DMS114 treated with DMSO at 0.1 percent for 48 hours (cell line): ENCODE results near the gene SLC22A15.
"Not testable (repeated sequence)": the region's sequence is repeated elsewhere in the genome, so short reads cannot be mapped to it uniquely, and the experiment has no call there.

Source experiments
- DNase-seq: peaks from one replicate; lab custom pipeline; 2025; ENCODE audit not compliant: unreplicated experiment; lab: John Stamatoyannopoulos, UW

Gene SLC22A15

DNA sequence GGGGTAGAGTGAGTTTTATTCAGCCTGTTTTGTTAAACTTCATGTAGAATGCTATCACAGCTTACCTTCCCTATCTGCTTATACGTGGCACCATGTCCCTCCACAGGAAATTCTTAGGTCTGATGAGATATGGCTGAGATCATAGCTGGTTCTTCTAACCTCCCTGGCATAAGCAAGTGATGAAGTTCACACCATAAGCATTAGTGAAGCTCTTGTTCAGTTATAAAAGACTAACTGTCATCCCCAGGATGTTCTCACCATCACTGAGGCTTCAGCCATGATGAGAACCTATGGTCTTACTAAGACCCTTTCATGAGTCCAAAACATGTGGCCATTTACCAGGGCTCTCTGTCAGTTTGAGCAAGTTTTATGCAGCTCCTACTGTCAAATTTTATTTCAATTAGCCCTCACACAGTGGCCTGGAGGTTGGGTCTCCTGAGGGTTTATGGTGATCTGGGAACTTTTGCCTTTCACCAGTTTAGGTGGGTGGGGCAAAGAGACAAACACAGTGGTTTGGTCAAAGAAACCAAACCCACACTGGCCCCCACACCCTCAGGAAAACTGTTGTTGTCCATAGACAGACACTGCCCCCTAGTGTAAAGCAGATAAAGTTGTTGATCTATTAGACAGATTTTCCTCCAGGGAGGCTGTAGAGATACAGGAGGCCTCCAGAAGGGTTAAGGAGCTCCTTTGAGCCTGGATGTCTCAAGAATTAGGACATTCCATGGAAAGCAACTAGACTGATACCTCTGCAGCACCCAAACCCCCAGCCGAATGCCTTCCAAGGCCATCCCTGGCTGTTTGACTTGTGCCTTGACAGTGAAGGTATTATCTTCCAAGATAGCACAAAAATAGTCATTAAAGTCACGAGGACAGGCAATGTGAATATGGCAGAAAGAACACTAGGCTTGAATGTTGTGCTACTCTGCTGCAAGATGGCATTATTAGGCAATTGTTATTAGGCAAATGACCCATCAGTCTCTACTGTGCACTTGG lies 5.0 kb downstream of the SLC22A15 start:
- DNase-seq: peak; percentile 39

GRCh38 chr1:115982400-115982799 lies 6.1 kb downstream of the SLC22A15 start:
- DNase-seq: no peak

GRCh38 chr1:115983584-115983983 lies 7.3 kb downstream of the SLC22A15 start:
- DNase-seq: no peak

GRCh38 chr1:115987623-115988022 lies 11.3 kb downstream of the SLC22A15 start:
- DNase-seq: no peak

GRCh38 chr1:115988953-115989352 lies 12.6 kb downstream of the SLC22A15 start:
- no peak for DNase-seq

DNA sequence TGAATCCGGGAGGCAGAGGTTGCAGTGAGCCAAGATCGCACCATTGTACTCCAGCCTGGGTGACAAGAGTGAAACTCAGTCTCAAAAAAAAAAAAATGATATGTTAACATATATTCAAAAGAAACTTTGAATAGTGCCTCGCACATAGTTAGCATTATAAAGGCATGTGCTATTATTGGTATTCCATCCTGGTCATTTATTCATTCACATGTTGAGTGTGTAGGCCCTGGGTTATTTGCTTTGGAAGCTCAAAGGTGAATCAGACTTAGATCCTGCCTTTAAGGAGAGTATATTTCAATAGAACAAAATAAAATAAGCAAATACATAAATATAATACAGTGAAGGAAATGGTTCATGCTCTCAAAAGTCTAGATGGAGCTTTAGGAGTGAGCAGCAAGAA lies 13.4 kb downstream of the SLC22A15 start:
- DNase-seq: no peak

- no peak for DNase-seq
Measured at GRCh38 chr1:115991909-115992308, 15.6 kb downstream of the SLC22A15 start.

DNA sequence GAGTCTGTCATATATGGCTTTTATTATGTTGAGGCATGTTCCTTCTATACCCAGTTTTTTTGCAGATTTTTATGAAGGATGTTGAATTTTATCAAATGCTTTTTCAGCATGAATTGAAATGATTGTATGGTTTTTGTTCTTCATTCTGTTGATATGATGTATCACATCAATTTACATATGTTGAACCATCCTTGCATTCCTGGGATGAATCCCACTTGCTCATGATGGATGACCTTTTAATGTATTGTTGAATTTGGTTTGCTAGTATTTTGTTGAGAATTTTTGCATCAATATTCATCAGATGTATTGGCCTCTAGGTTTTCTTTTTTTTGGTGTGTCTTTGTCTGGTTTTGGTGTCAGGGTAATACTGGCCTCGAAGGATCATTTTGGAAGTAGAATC lies 21.6 kb downstream of the SLC22A15 start:
- DNase-seq: not testable (repeated sequence)

DNA sequence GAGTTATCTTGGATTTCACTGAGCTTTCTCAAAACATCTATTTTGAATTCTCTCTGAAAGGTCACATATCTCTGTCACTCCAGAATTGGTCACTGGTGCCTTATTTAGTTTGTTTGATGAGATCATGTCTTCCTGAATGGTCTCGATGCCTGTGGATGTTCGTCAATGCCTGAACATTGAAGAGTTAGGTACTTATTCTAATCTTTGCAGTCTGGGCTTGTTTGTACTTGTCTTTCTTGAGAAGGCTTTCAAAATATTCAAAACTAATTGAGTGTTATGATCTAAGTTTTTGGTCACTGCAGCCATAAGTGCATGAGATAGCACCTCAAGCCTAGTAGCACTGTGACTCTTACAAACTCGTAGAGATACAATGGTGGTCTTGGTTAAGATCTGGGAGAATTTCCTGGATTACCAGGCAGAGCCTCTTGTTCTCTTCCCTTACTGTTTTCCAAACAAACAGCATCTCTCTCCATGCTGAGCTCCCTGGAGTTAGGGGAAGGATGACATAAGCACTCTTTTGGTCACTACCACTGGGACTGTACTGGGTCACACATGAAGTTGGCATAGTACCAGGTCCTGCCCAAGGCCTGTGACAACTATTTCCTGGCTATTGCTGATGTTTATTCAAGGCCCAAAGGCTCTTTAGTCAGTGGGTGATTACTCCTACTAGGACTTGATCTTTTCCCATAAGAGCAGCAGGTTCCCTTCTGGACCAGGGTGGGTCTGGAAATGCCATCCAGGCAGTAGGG lies 25.6 kb downstream of the SLC22A15 start:
- no peak for DNase-seq

GRCh38 chr1:116002781-116003420 lies 26.6 kb downstream of the SLC22A15 start:
- no peak for DNase-seq

DNA sequence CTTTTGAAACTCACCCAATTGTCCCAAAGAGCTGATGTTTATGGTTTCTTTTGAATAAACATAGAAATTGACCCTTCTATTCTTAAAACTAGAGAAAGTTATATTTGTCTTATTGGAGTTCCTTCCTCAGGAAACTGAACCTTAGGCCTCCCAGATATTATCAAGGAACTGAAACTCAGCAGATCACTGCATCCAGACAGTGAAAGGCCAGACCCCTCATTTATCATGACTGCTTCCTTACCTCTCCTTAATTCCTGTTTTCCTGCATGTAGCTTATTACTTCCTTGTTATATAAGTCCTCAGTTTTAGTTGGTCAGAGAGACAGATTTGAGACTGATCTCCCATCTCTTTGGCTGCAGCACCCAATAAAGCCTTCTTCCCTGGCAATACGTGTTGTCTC lies 27.5 kb downstream of the SLC22A15 start:
- no peak for DNase-seq

DNA sequence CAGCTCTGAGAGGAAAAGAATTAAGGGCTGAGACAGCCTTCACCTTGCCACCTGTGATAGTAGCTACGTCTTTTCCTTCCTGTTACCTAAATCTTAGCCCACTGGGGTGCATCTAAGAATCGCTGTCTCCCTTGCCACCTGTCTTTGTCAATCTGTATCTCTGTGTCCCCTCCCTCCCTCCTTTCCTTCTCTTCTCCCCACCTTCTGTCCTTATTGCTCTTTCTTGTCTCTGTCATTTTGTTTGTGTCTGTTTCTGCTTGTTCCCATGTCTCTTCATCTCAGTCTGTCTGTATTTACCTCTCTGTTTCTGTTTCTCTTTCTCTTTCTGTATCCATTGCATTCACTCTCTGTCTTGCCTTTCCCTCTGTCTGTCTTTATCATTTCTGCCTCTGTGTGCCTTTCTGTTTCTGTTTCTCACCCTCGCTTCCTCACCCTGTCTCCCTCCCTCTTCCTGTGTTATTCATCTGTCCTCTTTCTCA lies 30.2 kb downstream of the SLC22A15 start:
- no peak for DNase-seq

- no peak for DNase-seq
Measured at GRCh38 chr1:116008656-116009390, 32.5 kb downstream of the SLC22A15 start.

- DNase-seq: no peak
Measured at GRCh38 chr1:116012716-116013115, 36.4 kb downstream of the SLC22A15 start.

- no peak for DNase-seq
Measured at GRCh38 chr1:116015679-116016078, 39.4 kb downstream of the SLC22A15 start.

- no peak for DNase-seq
Measured at GRCh38 chr1:116018007-116018406, 41.7 kb downstream of the SLC22A15 start.

- DNase-seq: no peak
Measured at GRCh38 chr1:116019653-116020253, 43.4 kb downstream of the SLC22A15 start.

GRCh38 chr1:116020668-116021272 lies 44.5 kb downstream of the SLC22A15 start:
- peak; percentile 74 for DNase-seq

DNA sequence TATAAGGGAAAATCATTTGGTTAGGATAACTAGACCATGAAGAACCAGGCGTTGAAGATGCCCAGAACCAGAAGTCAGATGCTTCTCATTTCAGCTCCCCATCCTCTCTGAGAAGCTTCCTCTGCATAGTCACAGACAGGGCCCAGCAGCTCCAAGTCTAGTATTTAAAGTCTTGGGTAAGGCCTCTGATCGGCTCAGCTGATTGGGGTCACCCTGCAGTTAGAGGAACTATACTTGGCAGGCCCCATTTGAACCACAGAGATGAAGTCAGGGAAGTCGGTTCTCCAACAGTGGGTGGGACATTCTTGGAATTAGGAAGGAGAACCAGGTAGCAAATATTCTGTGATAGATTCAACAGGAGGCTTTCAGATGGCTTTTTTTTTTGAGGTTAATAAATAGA lies 48.3 kb downstream of the SLC22A15 start:
- no peak for DNase-seq

GRCh38 chr1:116026631-116027030 lies 50.3 kb downstream of the SLC22A15 start:
- DNase-seq: no peak
